CD4-positive, alpha-beta T cell (primary cell): Measurements from ENCODE around the gene LRRC26. TPM values are rescaled to one million over a fixed set of nuclear protein-coding genes. Genes with fewer than 3 reads are reported as not detected.

Experiments
- ATAC-seq: fragments of 200-7000 bp; cut with Tn5 transposase; one replicate; pipeline ENCODE4 v1.10.0; 2022; ENCODE audit warnings: mild to moderate bottlenecking; ENCODE audit not compliant: poor library complexity
- CTCF ChIA-PET: fragments of 350-600 bp; sonication (Branson Sonifier 250); formaldehyde crosslinking; loops from one replicate; lab custom pipeline; 2021; ENCODE audit warnings: antibody characterized with exemption, inconsistent platforms; lab: Charles Lee
- POLR2A ChIA-PET: fragments of 350-600 bp; sonication (Branson Sonifier 250); formaldehyde crosslinking; loops from one replicate; lab custom pipeline; 2021; ENCODE audit warnings: antibody characterized with exemption, inconsistent platforms; lab: Charles Lee
- DNase-seq, 14 experiments: peaks; one replicate each; pipeline ENCODE4 v3.0.0-alpha.2; 2013 to 2020; ENCODE audit warnings: mixed read lengths in 2 of 14
- H3K27ac ChIP-seq, 2 donors: one replicate each; pipeline versions ENCODE4 v1.5.1 to v1.7.0; 2013; ENCODE audit warnings: low read length in 2 of 2, low read depth in 1 of 2, mild to moderate bottlenecking in 1 of 2
- H3K27me3 ChIP-seq, 2 experiments: 1 replicate in 1 of 2; 2 replicates in 1 of 2; pipeline versions ENCODE4 v1.6.1 to v1.7.0; 2013; ENCODE audit warnings: low read length in 2 of 2, control low read depth in 1 of 2, mild to moderate bottlenecking in 1 of 2, moderate library complexity in 1 of 2; ENCODE audit not compliant: insufficient read depth in 2 of 2, control insufficient read depth in 1 of 2
- H3K36me3 ChIP-seq: one replicate; pipeline ENCODE4 v1.6.1; 2013; ENCODE audit warnings: low read length, control low read depth; ENCODE audit not compliant: insufficient read depth
- H3K4me1 ChIP-seq: one replicate; pipeline ENCODE4 v1.6.1; 2013; ENCODE audit warnings: low read length, control low read depth; ENCODE audit not compliant: insufficient read depth
- H3K4me3 ChIP-seq: one replicate; pipeline ENCODE4 v1.5.1; 2013; ENCODE audit warnings: mild to moderate bottlenecking, low read length, moderate library complexity
- H3K9me3 ChIP-seq, 2 experiments: 1 replicate in 1 of 2; 2 replicates in 1 of 2; pipeline versions ENCODE4 v1.6.1 to v1.7.0; 2013; ENCODE audit warnings: low read length in 2 of 2, mild to moderate bottlenecking in 2 of 2, control low read depth in 1 of 2, moderate library complexity in 1 of 2; ENCODE audit not compliant: control insufficient read depth in 1 of 2, insufficient read depth in 1 of 2
- H3K27ac Mint-ChIP-seq: one replicate; pipeline ENCODE4 v1.8.0; 2020; ENCODE audit warnings: mixed read lengths
- H3K27me3 Mint-ChIP-seq: one replicate; pipeline ENCODE4 v1.8.0; 2021; ENCODE audit warnings: mixed read lengths
- H3K36me3 Mint-ChIP-seq: one replicate; pipeline ENCODE4 v1.8.0; 2021; ENCODE audit warnings: low read depth, mixed read lengths
- H3K4me1 Mint-ChIP-seq: one replicate; pipeline ENCODE4 v1.8.0; 2021; ENCODE audit warnings: low read depth, mixed read lengths
- H3K4me3 Mint-ChIP-seq: one replicate; pipeline ENCODE4 v1.8.0; 2020; ENCODE audit warnings: mild to moderate bottlenecking, mixed read lengths
- H3K9me3 Mint-ChIP-seq: one replicate; pipeline ENCODE4 v1.8.0; 2020; ENCODE audit warnings: mixed read lengths
- intact Hi-C, 2 experiments: fragments of 100-400 bp; cut with DNase I in 1 of 2; cut with micrococcal nuclease in 1 of 2; formaldehyde crosslinking; loops; one replicate each; pipeline versions ENCODE4 v1.15.1 to v1.9.0; 2023 to 2025; cut with DNase I, micrococcal nuclease
- total RNA-seq, 174 experiments: library from RNA in 2 of 174; stranded (reverse) in 2 of 174; gene quantifications; one replicate each; pipeline ENCODE4 v1.2.3 and lab custom pipeline; 2021 to 2026
- TF ChIP-seq, protein P1 (sequence below): fragments of 200-600 bp; IDR thresholded peaks from one replicate; pipeline ENCODE4 v1.8.0; 2022; ENCODE audit warnings: antibody characterized with exemption, mild to moderate bottlenecking

Gene LRRC26
- total RNA-seq, 2 experiments from 2014 or later: not detected

GRCh38 chr9:137134191-137134590, 35.7 kb downstream of the LRRC26 start:
- no peak overlapping the region for H3K4me3 Mint-ChIP-seq
- DNase-seq (no peak), ATAC-seq (no peak)
- H3K27me3 Mint-ChIP-seq: peaks cover 46% of the 10 kb centered on the region
- TF ChIP-seq, protein P1, sequence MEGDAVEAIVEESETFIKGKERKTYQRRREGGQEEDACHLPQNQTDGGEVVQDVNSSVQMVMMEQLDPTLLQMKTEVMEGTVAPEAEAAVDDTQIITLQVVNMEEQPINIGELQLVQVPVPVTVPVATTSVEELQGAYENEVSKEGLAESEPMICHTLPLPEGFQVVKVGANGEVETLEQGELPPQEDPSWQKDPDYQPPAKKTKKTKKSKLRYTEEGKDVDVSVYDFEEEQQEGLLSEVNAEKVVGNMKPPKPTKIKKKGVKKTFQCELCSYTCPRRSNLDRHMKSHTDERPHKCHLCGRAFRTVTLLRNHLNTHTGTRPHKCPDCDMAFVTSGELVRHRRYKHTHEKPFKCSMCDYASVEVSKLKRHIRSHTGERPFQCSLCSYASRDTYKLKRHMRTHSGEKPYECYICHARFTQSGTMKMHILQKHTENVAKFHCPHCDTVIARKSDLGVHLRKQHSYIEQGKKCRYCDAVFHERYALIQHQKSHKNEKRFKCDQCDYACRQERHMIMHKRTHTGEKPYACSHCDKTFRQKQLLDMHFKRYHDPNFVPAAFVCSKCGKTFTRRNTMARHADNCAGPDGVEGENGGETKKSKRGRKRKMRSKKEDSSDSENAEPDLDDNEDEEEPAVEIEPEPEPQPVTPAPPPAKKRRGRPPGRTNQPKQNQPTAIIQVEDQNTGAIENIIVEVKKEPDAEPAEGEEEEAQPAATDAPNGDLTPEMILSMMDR: no peak
- H3K36me3 Mint-ChIP-seq: peaks cover 4% of the 10 kb centered on the region
- POLR2A ChIA-PET: no interaction called here
- H3K4me1 Mint-ChIP-seq: no peaks in the 10 kb centered on the region
- no peak overlapping the region for H3K27ac Mint-ChIP-seq
- Histone ChIP-seq H3K27ac (no peak overlapping the region), H3K27me3 (peaks cover 37 to 41% of the 10 kb centered on the region in 2 experiments), H3K36me3 (no peaks in the 10 kb centered on the region), H3K4me3 (no peak overlapping the region), H3K4me1 (peaks cover 15% of the 10 kb centered on the region), H3K9me3 (peaks cover 4 to 46% of the 10 kb centered on the region in 2 experiments)
- intact Hi-C loops: no loop called here
- no peaks in the 10 kb centered on the region for H3K9me3 Mint-ChIP-seq
- CTCF ChIA-PET: no interaction called here

DNA sequence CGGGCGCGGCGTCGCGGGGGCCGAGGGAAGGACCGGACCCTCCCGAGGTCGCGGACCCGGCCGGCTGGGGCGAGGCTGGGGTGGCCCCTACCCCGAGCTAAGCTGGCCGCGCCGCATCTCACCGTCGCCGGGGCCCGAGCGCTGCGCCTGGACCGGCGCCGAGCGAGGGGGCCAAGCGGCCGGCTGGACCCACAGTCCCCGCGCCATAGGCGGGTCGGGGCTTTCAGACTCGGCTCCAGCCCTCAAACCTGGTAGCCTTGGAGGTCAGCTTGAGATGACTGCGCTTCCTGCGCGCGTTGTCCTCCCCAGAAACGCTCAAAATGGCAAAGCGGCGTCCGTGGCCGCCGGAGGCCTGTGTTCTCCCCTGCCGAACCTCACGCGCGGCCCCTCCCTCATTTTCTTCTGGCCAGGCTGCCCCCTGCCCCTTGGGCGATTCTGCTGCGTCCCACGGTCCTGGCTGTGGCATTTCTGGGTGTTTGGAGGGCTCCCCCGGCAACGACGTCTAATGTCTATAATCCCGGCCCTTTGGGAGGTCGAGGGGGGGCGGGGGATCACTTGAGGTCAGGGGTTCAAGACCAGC, 39.6 kb downstream of the LRRC26 start:
- Mint-ChIP-seq H3K27ac (peak overlapping the region; percentile 73), H3K9me3 (no peaks in the 10 kb centered on the region), H3K27me3 (peaks cover 15% of the 10 kb centered on the region), H3K36me3 (peaks cover 11% of the 10 kb centered on the region), H3K4me3 (peak overlapping the region; percentile 82), H3K4me1 (peaks cover 30% of the 10 kb centered on the region)
- CTCF ChIA-PET: interaction anchor here (0.7 to 2.3 kb wide), 11 partner anchors 9 to 106 kb away, joined by 3 to 7 read pairs (median 5); partner anchors contain the start of genes CYSRT1, MAN1B1, RNF208 and SSNA1
- DNase-seq (no peak), ATAC-seq (no peak)
- POLR2A ChIA-PET: interaction anchor here (0.5 to 3.7 kb wide), 23 partner anchors 9 to 340 kb away, joined by 3 to 46 read pairs (median 6); partner anchors contain the start of genes ANAPC2, CYSRT1, GRIN1 and MAN1B1
- Histone ChIP-seq H3K4me1 (peaks cover 37% of the 10 kb centered on the region), H3K27ac (peak overlapping the region in 1 of 2 donors; percentile 60), H3K4me3 (peak overlapping the region; percentile 72), H3K36me3 (no peaks in the 10 kb centered on the region), H3K27me3 (peaks cover 5 to 7% of the 10 kb centered on the region in 2 experiments), H3K9me3 (peaks cover 4 to 19% of the 10 kb centered on the region in 2 experiments)
- TF ChIP-seq, protein P1: no peak
- intact Hi-C loops: no loop called here

DNA sequence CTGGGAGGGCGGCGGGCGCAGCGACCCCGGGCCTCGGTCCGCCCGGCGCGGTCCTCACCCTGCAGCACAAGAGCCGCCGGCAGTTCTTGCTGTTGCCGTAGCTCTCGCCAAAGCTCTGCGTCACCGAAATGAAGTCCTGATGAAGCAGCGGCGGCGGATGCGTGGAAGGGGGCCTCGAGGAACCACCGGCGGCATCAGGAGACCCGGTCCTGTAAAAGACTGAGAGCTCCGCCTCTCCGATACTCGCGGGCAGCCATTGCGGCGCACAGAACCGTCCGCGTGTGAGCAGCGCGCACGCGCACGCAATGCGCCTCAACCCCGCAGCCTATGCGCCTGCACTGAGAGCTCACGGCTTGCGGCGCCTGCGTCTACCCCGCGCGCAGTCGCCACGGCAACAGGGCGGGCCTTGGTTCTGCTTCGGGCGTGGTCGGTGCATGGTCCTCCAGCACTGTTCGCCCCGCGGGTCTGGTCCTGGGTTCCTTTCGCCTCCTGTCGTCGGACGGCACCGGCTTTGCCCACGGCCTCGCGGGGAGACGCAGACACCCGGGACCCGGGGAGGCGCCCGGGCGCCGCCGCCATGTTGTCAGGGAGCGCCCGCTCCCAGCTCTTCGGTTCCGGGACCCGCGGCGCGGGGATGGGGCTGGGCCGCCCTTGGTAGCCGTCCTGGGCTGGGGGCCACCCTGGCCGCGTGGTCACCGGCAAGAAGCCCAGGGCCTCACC, 40.2 kb downstream of the LRRC26 start:
- H3K4me3 Mint-ChIP-seq: peak overlapping the region; percentile 94
- ChIA-PET CTCF (interaction anchor here (0.6 to 2.3 kb wide), 13 partner anchors 9 to 401 kb away, joined by 3 to 7 read pairs (median 4); partner anchors contain the start of genes CYSRT1, MAN1B1, NRARP and RNF208), POLR2A (interaction anchor here (0.5 to 3.7 kb wide), 24 partner anchors 10 to 339 kb away, joined by 3 to 46 read pairs (median 6); partner anchors contain the start of genes ANAPC2, CYSRT1, GRIN1 and MAN1B1)
- no peaks in the 10 kb centered on the region for H3K36me3 ChIP-seq
- H3K36me3 Mint-ChIP-seq: peaks cover 11% of the 10 kb centered on the region
- peaks cover 37% of the 10 kb centered on the region for H3K4me1 ChIP-seq
- H3K27me3 ChIP-seq: peaks cover 5 to 7% of the 10 kb centered on the region in 2 experiments
- ATAC-seq (peak; percentile 92), DNase-seq (peak; percentile 80 to 97 (median 88))
- TF ChIP-seq, protein P1: no peak
- peak overlapping the region in 1 of 2 donors; percentile 84 for H3K27ac ChIP-seq
- peak overlapping the region; percentile 72 for H3K4me3 ChIP-seq
- peak overlapping the region; percentile 81 for H3K27ac Mint-ChIP-seq
- H3K9me3 Mint-ChIP-seq: no peaks in the 10 kb centered on the region
- H3K4me1 Mint-ChIP-seq: peaks cover 30% of the 10 kb centered on the region
- H3K27me3 Mint-ChIP-seq: peaks cover 8% of the 10 kb centered on the region
- H3K9me3 ChIP-seq: peaks cover 4 to 19% of the 10 kb centered on the region in 2 experiments
- intact Hi-C loops: loop anchor here (1.0 to 10.0 kb wide), 5 partner anchors 15 to 93 kb away; partner anchors contain the start of genes ANAPC2 (in 1 of the 2), DPP7 (in 1 of the 2), LRRC26 (in 1 of the 2) and MAN1B1 (in 1 of the 2)
